Endothelial cell of umbilical vein (primary cell): Measurements from ENCODE around the gene SERPINA3. TPM values are rescaled to one million over a fixed set of nuclear protein-coding genes. Genes with fewer than 3 reads are reported as not detected.

Source experiments
- BruUV-seq: library from RNA; stranded (reverse); fragments of 400-500 nt; replicated peaks from 2 replicates; lab custom pipeline; 2021; lab: Mats Ljungman, UMichigan
- CTCF ChIA-PET: fragments of 300-600, 350-600 bp; sonication (Branson Sonifier 250); formaldehyde crosslinking; loops from one replicate; lab custom pipeline; 2021; ENCODE audit warnings: antibody characterized with exemption, inconsistent platforms; lab: Charles Lee
- POLR2A ChIA-PET: fragments of 300-600, 350-600 bp; sonication (Branson Sonifier 250); formaldehyde crosslinking; loops from one replicate; lab custom pipeline; 2021; ENCODE audit warnings: antibody characterized with exemption, inconsistent platforms; lab: Charles Lee
- DNase-seq: peaks from one replicate; pipeline ENCODE4 v3.0.0-alpha.2; 2011; ENCODE audit warnings: low read depth, low spot score
- FAIRE-seq: peaks from 2 replicates; lab custom pipeline; 2011; peaks lifted over from hg19 to GRCh38; lab: Jason Lieb, UNC
- H2AFZ ChIP-seq: 2 replicates; pipeline ENCODE4 v1.6.0; 2012; ENCODE audit warnings: low read depth, low read length, control low read depth, inconsistent platforms
- H3K27ac ChIP-seq: 2 replicates; pipeline ENCODE4 v1.5.1; 2011; ENCODE audit warnings: low read depth, mild to moderate bottlenecking, control low read depth, low read length, moderate library complexity; ENCODE audit not compliant: insufficient read depth
- H3K27me3 ChIP-seq, 2 experiments: 2 replicates each; pipeline versions ENCODE4 v1.6.0 to v1.6.1; 2011; ENCODE audit warnings: low read length in 2 of 2, mixed read lengths in 1 of 2; ENCODE audit not compliant: control insufficient read depth in 2 of 2, insufficient read depth in 2 of 2
- H3K36me3 ChIP-seq, 2 experiments: 2 replicates in 1 of 2; 3 replicates in 1 of 2; pipeline ENCODE4 v1.5.1; 2011; ENCODE audit warnings: low read length in 2 of 2, mild to moderate bottlenecking in 1 of 2, moderate library complexity in 1 of 2; ENCODE audit not compliant: control insufficient read depth in 2 of 2, insufficient read depth in 2 of 2; ENCODE audit errors: extremely low read depth in 1 of 2
- H3K4me1 ChIP-seq: 3 replicates; pipeline ENCODE4 v1.5.1; 2011; ENCODE audit warnings: mild to moderate bottlenecking, low read length; ENCODE audit not compliant: control insufficient read depth, insufficient read depth; ENCODE audit errors: extremely low read depth
- H3K4me2 ChIP-seq: 2 replicates; pipeline ENCODE4 v1.6.1; 2011; ENCODE audit warnings: low read length, control low read depth, mixed read lengths; ENCODE audit not compliant: insufficient read depth
- H3K4me3 ChIP-seq, 3 experiments: fragments of 200-600 bp in 1 of 3; sonication (generic), shearing (Covaris generic) in 1 of 3; replicated peaks in 1 of 3; 2 replicates each; pipeline ENCODE4 v1.5.1; 2011 to 2016; ENCODE audit warnings: control low read depth in 3 of 3, low read length in 3 of 3, mild to moderate bottlenecking in 2 of 3, inconsistent platforms in 1 of 3, low read depth in 1 of 3, moderate library complexity in 1 of 3; ENCODE audit not compliant: insufficient read depth in 1 of 3
- H3K79me2 ChIP-seq: 2 replicates; pipeline ENCODE4 v1.6.0; 2012; ENCODE audit warnings: low read length, inconsistent platforms; ENCODE audit not compliant: control insufficient read depth, insufficient read depth
- H3K9ac ChIP-seq: replicated peaks from 2 replicates; pipeline ENCODE3; 2011; ENCODE audit warnings: low read length, control low read depth; ENCODE audit not compliant: insufficient read depth; ENCODE audit errors: extremely low read depth
- H3K9me1 ChIP-seq: replicated peaks from 3 replicates; pipeline ENCODE4 v1.6.0; 2011; ENCODE audit warnings: mild to moderate bottlenecking, low read length; ENCODE audit not compliant: control insufficient read depth, insufficient read depth; ENCODE audit errors: extremely low read depth
- H3K9me3 ChIP-seq: replicated peaks from 2 replicates; pipeline ENCODE4 v1.5.1; 2012; ENCODE audit warnings: low read length, inconsistent platforms; ENCODE audit not compliant: control insufficient read depth, insufficient read depth
- H4K20me1 ChIP-seq: replicated peaks from 2 replicates; pipeline ENCODE3; 2011; ENCODE audit warnings: mild to moderate bottlenecking, low read length; ENCODE audit not compliant: control insufficient read depth, insufficient read depth; ENCODE audit errors: extremely low read depth
- FOS ChIP-seq: IDR thresholded peaks from 2 replicates; pipeline ENCODE4 v1.6.1; 2011; ENCODE audit warnings: mild to moderate bottlenecking, low read length, moderate library complexity, borderline replicate concordance; ENCODE audit not compliant: insufficient read depth
- GATA2 ChIP-seq: IDR thresholded peaks from 2 replicates; pipeline ENCODE4 v1.7.0; 2011; ENCODE audit warnings: low read depth, mild to moderate bottlenecking, moderate library complexity, mixed read lengths, low read length; ENCODE audit not compliant: insufficient read length, insufficient read depth
- JUN ChIP-seq: IDR thresholded peaks from 2 replicates; pipeline ENCODE4 v1.6.1; 2011; ENCODE audit warnings: borderline replicate concordance, low read depth; ENCODE audit not compliant: insufficient read length, insufficient read depth
- MYC ChIP-seq: IDR thresholded peaks from one replicate; pipeline ENCODE4 v1.6.1; 2011; ENCODE audit warnings: mild to moderate bottlenecking, low read depth, low read length
- POLR2AphosphoS5 ChIP-seq: IDR thresholded peaks from 2 replicates; pipeline ENCODE4 v1.6.1; 2012; ENCODE audit warnings: low read depth, mild to moderate bottlenecking, control low read depth, low read length, moderate library complexity; ENCODE audit not compliant: insufficient read depth
- dilution Hi-C: fragments of 300-500 bp; cut with MboI; formaldehyde crosslinking; loops from one replicate; pipeline ENCODE4 v1.15.0; 2019; ENCODE audit warnings: low sequenced_read_pairs; ENCODE audit not compliant: extremely low pct_ligation_motif_present
- intact Hi-C: fragments of 100-400 bp; cut with micrococcal nuclease; formaldehyde crosslinking; loops from one replicate; pipeline ENCODE4 v1.10.0; 2022
- polyA plus RNA-seq, 4 experiments: library from polyadenylated mRNA; depleted of rRNA in 3 of 4; stranded (reverse) in 3 of 4; unstranded in 1 of 4; fragments of >200 nt; gene quantifications; 2 replicates each; pipeline versions ENCODE4 v1.2.1 to v1.2.3, GENCODE V29; 2011 to 2012; ENCODE audit warnings: missing spikeins in 1 of 4
- total RNA-seq: library from RNA; stranded (reverse); gene quantifications from 2 replicates; pipeline ENCODE4 v1.2.3, GENCODE V29; 2021
- TF ChIP-seq, protein P1 (sequence below): IDR thresholded peaks from 2 replicates; pipeline ENCODE4 v1.6.1; 2011; ENCODE audit not compliant: insufficient read depth, insufficient read length

The SERPINA3 gene
- total and polyA plus RNA-seq, 2 donors (not counting 3 experiments of a cell fraction or from before 2014, with no cell fraction given) = not detected

DNA sequence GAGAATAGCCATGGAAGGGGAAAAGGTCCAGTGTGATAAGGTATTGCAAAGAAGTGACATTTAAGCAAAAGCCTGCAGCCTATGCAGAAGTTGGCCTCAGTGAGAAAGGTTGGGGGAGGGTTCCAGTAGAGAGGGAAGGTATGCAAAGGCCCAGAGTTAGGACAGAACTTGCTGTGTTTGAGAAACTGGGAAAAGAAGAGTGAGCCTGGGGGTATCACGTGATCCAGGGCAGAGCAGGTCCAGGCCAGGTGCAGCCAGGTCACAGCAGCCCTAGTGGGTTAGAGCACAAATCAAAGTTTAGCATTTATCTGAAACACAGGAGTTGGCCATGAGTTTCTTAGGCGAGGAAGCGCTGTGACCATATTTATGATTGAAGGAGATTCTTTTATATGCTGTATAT, 29.3 kb upstream of the SERPINA3 start:
- FAIRE-seq = no peak
- intact Hi-C loops = no loop called here
- H3K4me3 ChIP-seq = no peak overlapping the region

DNA sequence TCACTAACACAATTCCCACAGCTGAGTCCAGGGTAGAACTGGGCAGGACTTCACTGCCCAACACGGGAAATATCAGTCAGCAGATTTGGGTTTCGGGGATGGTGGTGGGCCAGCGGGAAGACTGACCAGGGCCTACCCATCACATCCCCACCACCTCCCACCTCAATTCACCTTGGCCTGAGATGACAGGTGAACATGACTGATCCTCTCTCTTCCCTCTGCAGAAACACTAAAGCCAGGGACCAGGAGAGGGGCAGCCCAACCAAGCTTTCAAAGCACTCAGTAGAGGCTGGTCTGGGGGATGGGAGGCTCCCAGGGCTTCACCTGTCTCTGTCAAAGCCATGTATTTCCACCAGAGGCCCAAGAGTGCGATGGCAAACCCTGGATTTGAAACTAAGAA, 28.6 kb upstream of the SERPINA3 start:
- Histone ChIP-seq H3K36me3 (no peaks in the 10 kb centered on the region), H3K4me2 (no peak overlapping the region), H3K27ac (no peak overlapping the region), H3K9ac (no peak overlapping the region), H3K4me1 (no peaks in the 10 kb centered on the region), H4K20me1 (no peaks in the 10 kb centered on the region), H3K27me3 (no peaks in the 10 kb centered on the region), H3K9me3 (no peaks in the 10 kb centered on the region), H3K4me3 (no peak overlapping the region), H3K79me2 (no peaks in the 10 kb centered on the region), H2AFZ (no peak overlapping the region), H3K9me1 (no peaks in the 10 kb centered on the region)
- BruUV-seq = no TSS peak
- DNase-seq (no peak), FAIRE-seq (no peak)
- CTCF ChIA-PET = interaction anchor here (1.8 kb wide), 1 partner anchor 35 kb away, joined by 7 read pairs; no protein-coding TSS in a partner anchor
- dilution Hi-C loops (no loop called here), intact Hi-C loops (no loop called here)
- POLR2A ChIA-PET = no interaction called here
- TF ChIP-seq, protein P1, sequence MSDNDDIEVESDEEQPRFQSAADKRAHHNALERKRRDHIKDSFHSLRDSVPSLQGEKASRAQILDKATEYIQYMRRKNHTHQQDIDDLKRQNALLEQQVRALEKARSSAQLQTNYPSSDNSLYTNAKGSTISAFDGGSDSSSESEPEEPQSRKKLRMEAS = no peak
- TF ChIP-seq FOS (no peak), JUN (no peak), MYC (no peak)

More for the DNA sequence above, 29.3 kb upstream of the SERPINA3 start:
- Histone ChIP-seq H3K4me1 (no peaks in the 10 kb centered on the region), H3K79me2 (no peaks in the 10 kb centered on the region), H4K20me1 (no peaks in the 10 kb centered on the region), H2AFZ (no peak overlapping the region), H3K9me1 (no peaks in the 10 kb centered on the region), H3K36me3 (no peaks in the 10 kb centered on the region), H3K27me3 (no peaks in the 10 kb centered on the region), H3K27ac (no peak overlapping the region), H3K4me2 (no peak overlapping the region), H3K9me3 (no peaks in the 10 kb centered on the region), H3K9ac (no peak overlapping the region)
- TF ChIP-seq GATA2 = no peak
- no peak for TF ChIP-seq POLR2AphosphoS5
- TF ChIP-seq MYC = no peak
- CTCF ChIA-PET = interaction anchor here (1.8 kb wide), 1 partner anchor 34 kb away, joined by 7 read pairs; no protein-coding TSS in a partner anchor
- POLR2A ChIA-PET = no interaction called here
- dilution Hi-C loops = no loop called here
- no TSS peak for BruUV-seq
- DNase-seq = no peak
